OCI-LY3 (cell line): ENCODE results near the gene EFNA4.

Experiments used
- H2AFZ ChIP-seq: fragments of 200-600, 300-600 bp; shearing (Covaris generic); 2 replicates; pipeline ENCODE4 v1.6.0; 2014; ENCODE audit warnings: antibody characterized with exemption, low read depth, low read length
- H3K27ac ChIP-seq: fragments of 200-600, 300-600 bp; sonication (generic); 2 replicates; pipeline ENCODE4 v1.5.1; 2014; ENCODE audit warnings: mild to moderate bottlenecking, low read length, moderate library complexity, mixed read lengths
- H3K27me3 ChIP-seq: fragments of 200-600, 300-600 bp; sonication (generic); 2 replicates; pipeline ENCODE4 v1.6.1; 2014; ENCODE audit warnings: low read depth, low read length, mixed read lengths
- H3K36me3 ChIP-seq: fragments of 200-600, 300-600 bp; sonication (generic); replicated peaks from 2 replicates; pipeline ENCODE3; 2014; ENCODE audit warnings: low read depth, low read length, mixed read lengths
- H3K4me1 ChIP-seq: fragments of 300-600, 200-600 bp; sonication (generic); 2 replicates; pipeline ENCODE4 v1.6.1; 2014; ENCODE audit warnings: low read length, mixed read lengths
- H3K4me2 ChIP-seq: fragments of 200-600, 300-600 bp; sonication (generic); 2 replicates; pipeline ENCODE4 v1.6.1; 2014; ENCODE audit warnings: low read length, mixed read lengths
- H3K4me3 ChIP-seq: fragments of 300-600, 200-600 bp; sonication (generic); 2 replicates; pipeline ENCODE4 v1.5.1; 2014; ENCODE audit warnings: antibody characterized with exemption, mild to moderate bottlenecking, low read length, moderate library complexity
- H3K79me2 ChIP-seq: fragments of 300-600, 200-600 bp; shearing (Covaris generic); 2 replicates; pipeline ENCODE4 v1.6.1; 2014; ENCODE audit warnings: mild to moderate bottlenecking, low read length, mixed read lengths
- H3K9ac ChIP-seq: fragments of 300-600, 200-600 bp; shearing (Covaris generic); 2 replicates; pipeline ENCODE4 v1.6.0; 2014; ENCODE audit warnings: mild to moderate bottlenecking, low read length, moderate library complexity
- H3K9me3 ChIP-seq: fragments of 200-600, 300-600 bp; shearing (Covaris generic); 2 replicates; pipeline ENCODE4 v1.6.1; 2014; ENCODE audit warnings: low read length, mixed read lengths; ENCODE audit not compliant: insufficient read depth
- H4K20me1 ChIP-seq: fragments of 200-600, 300-600 bp; sonication (generic); 2 replicates; pipeline ENCODE4 v1.6.1; 2016; ENCODE audit warnings: low read length, mixed read lengths; ENCODE audit not compliant: insufficient read depth
- EZH2phosphoT487 ChIP-seq: fragments of 200-600 bp; shearing (Covaris generic); IDR thresholded peaks from 2 replicates; pipeline ENCODE4 v1.6.1; 2018; ENCODE audit warnings: antibody characterized with exemption, mixed run types, low read depth
- TF ChIP-seq, protein P1 (sequence below): fragments of 200-600, 300-600 bp; sonication (generic); IDR thresholded peaks from 2 replicates; pipeline ENCODE4 v1.5.1; 2014; ENCODE audit warnings: antibody characterized with exemption, low read length, low read depth

EFNA4 gene

DNA sequence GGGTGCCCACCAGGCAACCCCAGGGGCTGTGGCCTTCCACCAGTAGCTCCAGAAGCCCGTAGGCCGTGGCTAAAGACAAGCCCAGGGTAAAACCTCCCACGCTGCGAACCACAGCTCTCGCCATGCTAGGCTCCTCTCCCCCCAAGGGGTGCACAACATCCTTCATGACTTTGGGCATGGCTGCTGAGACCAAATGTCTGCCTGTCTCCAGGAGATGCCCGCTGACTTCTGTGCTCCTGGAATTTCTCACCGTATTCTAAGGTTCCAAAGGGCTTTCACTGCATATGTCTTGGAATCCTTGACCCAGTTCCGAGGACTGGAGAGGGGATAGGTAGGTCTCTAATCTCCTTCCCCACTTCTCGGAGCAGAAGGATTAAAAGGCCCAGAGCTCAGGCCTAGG lies 30.0 kb upstream of the EFNA4 start, which contains the start of the genes DCST1 and DCST2:
DCST1 (plus strand) TSS at position 301 of the 400 bp plus-strand sequence. CDS start 213 bp downstream, outside the sequence.
DCST2 (minus strand) TSS at position 258 of the 400 bp plus-strand sequence; CDS start at position 178, 80 bp downstream.
- H3K4me2 ChIP-seq: no peak within 1 kb of the TSS
- H3K27ac ChIP-seq: no peak within 1 kb of the TSS
- H3K9me3 ChIP-seq: no peaks in the 10 kb centered on the region
- H3K79me2 ChIP-seq: no peaks in the 10 kb centered on the region
- H3K36me3 ChIP-seq: no peaks in the 10 kb centered on the region
- H3K4me3 ChIP-seq: no peak within 1 kb of the TSS
- no peaks in the 10 kb centered on the region for H4K20me1 ChIP-seq
- H3K9ac ChIP-seq: no peak within 1 kb of the TSS
- TF ChIP-seq, protein P1, sequence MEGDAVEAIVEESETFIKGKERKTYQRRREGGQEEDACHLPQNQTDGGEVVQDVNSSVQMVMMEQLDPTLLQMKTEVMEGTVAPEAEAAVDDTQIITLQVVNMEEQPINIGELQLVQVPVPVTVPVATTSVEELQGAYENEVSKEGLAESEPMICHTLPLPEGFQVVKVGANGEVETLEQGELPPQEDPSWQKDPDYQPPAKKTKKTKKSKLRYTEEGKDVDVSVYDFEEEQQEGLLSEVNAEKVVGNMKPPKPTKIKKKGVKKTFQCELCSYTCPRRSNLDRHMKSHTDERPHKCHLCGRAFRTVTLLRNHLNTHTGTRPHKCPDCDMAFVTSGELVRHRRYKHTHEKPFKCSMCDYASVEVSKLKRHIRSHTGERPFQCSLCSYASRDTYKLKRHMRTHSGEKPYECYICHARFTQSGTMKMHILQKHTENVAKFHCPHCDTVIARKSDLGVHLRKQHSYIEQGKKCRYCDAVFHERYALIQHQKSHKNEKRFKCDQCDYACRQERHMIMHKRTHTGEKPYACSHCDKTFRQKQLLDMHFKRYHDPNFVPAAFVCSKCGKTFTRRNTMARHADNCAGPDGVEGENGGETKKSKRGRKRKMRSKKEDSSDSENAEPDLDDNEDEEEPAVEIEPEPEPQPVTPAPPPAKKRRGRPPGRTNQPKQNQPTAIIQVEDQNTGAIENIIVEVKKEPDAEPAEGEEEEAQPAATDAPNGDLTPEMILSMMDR: no peak
- no peak for TF ChIP-seq EZH2phosphoT487
- peaks cover 21% of the 10 kb centered on the region for H3K27me3 ChIP-seq
- H3K4me1 ChIP-seq: no peaks in the 10 kb centered on the region
- H2AFZ ChIP-seq: no peak within 1 kb of the TSS

DNA sequence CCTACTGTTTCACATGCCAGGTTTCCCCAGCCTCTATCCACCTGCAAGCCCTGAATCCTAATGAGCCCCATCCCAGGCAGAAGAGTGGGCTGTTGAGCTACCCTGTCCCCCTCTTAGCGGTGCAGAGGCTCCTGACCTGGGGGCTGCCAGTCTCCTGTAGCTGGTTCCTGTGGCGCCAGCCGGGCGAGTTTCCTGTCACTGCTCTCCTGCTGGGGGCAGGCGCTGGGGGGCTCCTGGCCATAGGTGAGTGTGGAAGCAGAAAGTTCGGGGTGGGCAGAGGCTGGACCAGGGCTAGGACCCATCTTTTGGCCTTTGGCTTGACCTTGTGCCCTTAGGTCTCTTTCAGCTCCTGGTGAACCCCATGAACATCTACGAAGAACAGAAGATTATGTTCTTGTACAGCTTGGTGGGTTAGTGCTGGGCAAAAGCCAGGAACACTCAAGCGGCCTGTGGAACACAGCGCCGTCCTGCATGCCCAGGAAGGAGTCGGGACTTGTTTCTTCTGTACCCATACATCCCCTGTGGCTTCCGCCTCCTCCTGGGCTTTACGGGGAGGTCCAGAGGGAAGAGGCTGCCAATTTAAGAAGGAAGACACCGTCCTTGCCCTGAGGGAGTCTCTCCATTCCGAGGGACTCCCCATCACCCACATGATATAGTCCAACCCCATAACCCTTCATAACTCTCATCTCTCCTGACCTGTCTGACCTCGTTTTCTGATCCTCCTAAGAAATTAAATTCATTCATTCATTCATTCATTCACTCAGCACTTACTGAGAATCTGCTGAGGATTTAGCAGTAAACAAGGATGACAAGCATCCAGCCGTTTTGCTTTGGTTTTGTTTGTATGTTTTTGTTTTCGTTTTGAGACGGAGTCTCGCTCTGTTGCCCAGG lies 29.0 kb upstream of the EFNA4 start:
- no peaks in the 10 kb centered on the region for H4K20me1 ChIP-seq
- H3K4me3 ChIP-seq: no peak overlapping the region
- H3K36me3 ChIP-seq: no peaks in the 10 kb centered on the region
- no peak overlapping the region for H3K4me2 ChIP-seq
- H3K9me3 ChIP-seq: no peaks in the 10 kb centered on the region
- no peak for TF ChIP-seq EZH2phosphoT487
- TF ChIP-seq, protein P1: no peak
- no peak overlapping the region for H2AFZ ChIP-seq
- H3K9ac ChIP-seq: no peak overlapping the region
- peaks cover 29% of the 10 kb centered on the region for H3K27me3 ChIP-seq
- no peaks in the 10 kb centered on the region for H3K4me1 ChIP-seq
- no peak overlapping the region for H3K27ac ChIP-seq
- no peaks in the 10 kb centered on the region for H3K79me2 ChIP-seq

DNA sequence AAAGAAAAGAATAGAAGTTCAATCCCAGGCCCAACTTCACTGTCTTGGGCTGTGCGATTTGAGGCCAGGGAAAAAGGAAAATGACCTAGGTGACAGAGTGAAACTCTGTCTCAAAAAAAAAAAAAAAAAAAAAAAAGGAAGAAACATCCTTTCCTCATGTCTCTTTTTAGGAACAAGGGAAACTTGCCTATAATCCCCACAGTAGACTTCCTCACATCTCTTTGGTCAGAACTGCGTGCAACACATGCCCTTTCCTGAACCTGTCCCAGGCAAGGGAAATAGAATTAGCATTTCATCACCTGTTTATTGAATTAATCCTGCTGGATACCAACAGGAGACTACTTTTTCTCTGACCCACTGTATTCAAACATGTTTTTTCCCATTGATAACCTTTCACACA lies 27.6 kb upstream of the EFNA4 start:
- H3K36me3 ChIP-seq: no peaks in the 10 kb centered on the region
- H3K4me1 ChIP-seq: no peaks in the 10 kb centered on the region
- H3K27ac ChIP-seq: no peak overlapping the region
- H3K9ac ChIP-seq: no peak overlapping the region
- TF ChIP-seq, protein P1: no peak
- no peak for TF ChIP-seq EZH2phosphoT487
- H3K27me3 ChIP-seq: peaks cover 29% of the 10 kb centered on the region
- no peaks in the 10 kb centered on the region for H3K79me2 ChIP-seq
- H2AFZ ChIP-seq: no peak overlapping the region
- H3K4me3 ChIP-seq: no peak overlapping the region
- H3K4me2 ChIP-seq: no peak overlapping the region
- H3K9me3 ChIP-seq: no peaks in the 10 kb centered on the region
- no peaks in the 10 kb centered on the region for H4K20me1 ChIP-seq

DNA sequence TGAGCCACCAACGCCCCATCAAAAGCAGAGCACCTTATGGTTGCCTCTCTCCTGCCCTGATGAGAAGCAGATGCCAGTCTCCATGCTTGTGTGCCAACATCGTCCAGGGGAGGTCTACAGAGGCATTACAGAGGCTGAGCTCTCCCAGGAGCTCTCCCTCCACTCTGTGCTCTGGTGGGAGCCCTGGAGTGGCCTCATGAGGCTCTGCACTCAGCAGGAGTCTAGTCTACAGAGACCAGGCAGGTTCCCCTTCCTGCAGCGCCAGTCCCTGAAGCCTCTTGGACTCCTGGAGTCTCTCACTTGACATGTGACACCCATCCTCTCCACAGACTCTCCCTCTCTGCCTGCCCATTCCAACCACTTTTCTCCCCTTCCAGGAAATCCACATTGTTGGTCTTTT lies 26.5 kb upstream of the EFNA4 start:
- H3K9ac ChIP-seq: no peak overlapping the region
- H3K4me2 ChIP-seq: no peak overlapping the region
- no peaks in the 10 kb centered on the region for H3K9me3 ChIP-seq
- H4K20me1 ChIP-seq: no peaks in the 10 kb centered on the region
- no peaks in the 10 kb centered on the region for H3K4me1 ChIP-seq
- H3K27me3 ChIP-seq: peaks cover 29% of the 10 kb centered on the region
- no peak overlapping the region for H3K27ac ChIP-seq
- no peak for TF ChIP-seq EZH2phosphoT487
- TF ChIP-seq, protein P1: no peak
- no peaks in the 10 kb centered on the region for H3K79me2 ChIP-seq
- H3K36me3 ChIP-seq: no peaks in the 10 kb centered on the region
- no peak overlapping the region for H2AFZ ChIP-seq
- H3K4me3 ChIP-seq: no peak overlapping the region
